Liver (tissue), 9 donors: ENCODE measurements around the gene DUSP9. TPM values are rescaled to one million over a fixed set of nuclear protein-coding genes. Genes with fewer than 3 reads are reported as not detected.
A peak's percentile ranks its signal among the peaks of the same experiment; 100 is the strongest.

Experiments used
- DNase-seq: peaks from one replicate; pipeline ENCODE4 v3.0.0-alpha.2; 2017; ENCODE audit warnings: low spot score
- H3K27ac ChIP-seq, 2 donors: one replicate each; pipeline ENCODE4 v1.7.0; 2013; ENCODE audit warnings: inconsistent platforms in 2 of 2, low read length in 2 of 2, control low read depth in 1 of 2, low read depth in 1 of 2, mild to moderate bottlenecking in 1 of 2
- H3K27me3 ChIP-seq, 4 donors: one replicate each; pipeline versions ENCODE4 v1.6.1 to v1.7.0; 2013; ENCODE audit warnings: low read length in 3 of 4, inconsistent platforms in 1 of 4, mild to moderate bottlenecking in 1 of 4, moderate library complexity in 1 of 4; ENCODE audit not compliant: control insufficient read depth in 4 of 4, insufficient read depth in 4 of 4
- H3K36me3 ChIP-seq, 4 donors: one replicate each; pipeline versions ENCODE4 v1.6.1 to v1.7.0; 2013; ENCODE audit warnings: low read length in 3 of 4, mild to moderate bottlenecking in 3 of 4, low read depth in 1 of 4, moderate library complexity in 1 of 4; ENCODE audit not compliant: control insufficient read depth in 4 of 4, insufficient read depth in 3 of 4
- H3K4me1 ChIP-seq, 4 donors: one replicate each; pipeline versions ENCODE4 v1.6.1 to v1.7.0; 2013; ENCODE audit warnings: low read length in 3 of 4, mild to moderate bottlenecking in 3 of 4, moderate library complexity in 1 of 4; ENCODE audit not compliant: control insufficient read depth in 4 of 4, insufficient read depth in 4 of 4
- H3K4me3 ChIP-seq, 3 donors: one replicate each; pipeline versions ENCODE4 v1.6.1 to v1.7.0; 2013; ENCODE audit warnings: low read length in 3 of 3, control low read depth in 1 of 3, low read depth in 1 of 3, mild to moderate bottlenecking in 1 of 3
- H3K9ac ChIP-seq, 2 donors: one replicate each; pipeline ENCODE4 v1.7.0; 2013; ENCODE audit warnings: low read length in 2 of 2, mild to moderate bottlenecking in 2 of 2, moderate library complexity in 2 of 2, control low read depth in 1 of 2, low read depth in 1 of 2
- H3K9me3 ChIP-seq, 4 donors: one replicate each; pipeline versions ENCODE4 v1.6.1 to v1.7.0; 2013; ENCODE audit warnings: low read length in 3 of 4; ENCODE audit not compliant: control insufficient read depth in 4 of 4
- EGR1 ChIP-seq, 2 donors: IDR thresholded peaks; 2 replicates each; pipeline ENCODE4 v1.6.1; 2016 to 2018; ENCODE audit warnings: antibody characterized with exemption in 2 of 2, low read depth in 2 of 2
- FOXA1 ChIP-seq: IDR thresholded peaks from 2 replicates; pipeline ENCODE4 v1.6.1; 2016; ENCODE audit warnings: antibody characterized with exemption
- FOXA2 ChIP-seq: IDR thresholded peaks from 2 replicates; pipeline ENCODE4 v1.6.1; 2016; ENCODE audit warnings: antibody characterized with exemption
- GABPA ChIP-seq, 2 donors: IDR thresholded peaks in 1 of 2; conservative IDR thresholded peaks in 1 of 2; 2 replicates each; pipeline ENCODE4 v1.6.1; 2016; ENCODE audit warnings: antibody characterized with exemption in 2 of 2, mild to moderate bottlenecking in 1 of 2, moderate library complexity in 1 of 2
- HNF4A ChIP-seq, 2 donors: conservative IDR thresholded peaks; 2 replicates each; pipeline ENCODE4 v1.6.1; 2016; ENCODE audit warnings: antibody characterized with exemption in 2 of 2, mild to moderate bottlenecking in 2 of 2
- HNF4G ChIP-seq: IDR thresholded peaks from 2 replicates; pipeline ENCODE4 v1.6.1; 2016; ENCODE audit warnings: antibody characterized with exemption
- JUND ChIP-seq, 2 donors: IDR thresholded peaks; 2 replicates each; pipeline ENCODE4 v1.6.1; 2016; ENCODE audit warnings: antibody characterized with exemption in 2 of 2
- NR2F2 ChIP-seq: IDR thresholded peaks from 2 replicates; pipeline ENCODE4 v1.6.1; 2016; ENCODE audit warnings: antibody characterized with exemption
- RAD21 ChIP-seq, 2 donors: IDR thresholded peaks; 2 replicates each; pipeline ENCODE4 v1.6.1; 2016; ENCODE audit warnings: antibody characterized with exemption in 2 of 2, mild to moderate bottlenecking in 2 of 2
- RXRA ChIP-seq, 2 donors: IDR thresholded peaks; 2 replicates each; pipeline ENCODE4 v1.6.1; 2017 to 2018; ENCODE audit warnings: antibody characterized with exemption in 2 of 2, mild to moderate bottlenecking in 1 of 2
- SP1 ChIP-seq: IDR thresholded peaks from 2 replicates; pipeline ENCODE4 v1.6.1; 2018; ENCODE audit warnings: antibody characterized with exemption, mild to moderate bottlenecking
- TAF1 ChIP-seq: conservative IDR thresholded peaks from 2 replicates; pipeline ENCODE4 v1.6.1; 2016; ENCODE audit warnings: antibody characterized with exemption, mild to moderate bottlenecking
- YY1 ChIP-seq: IDR thresholded peaks from 2 replicates; pipeline ENCODE4 v1.6.1; 2016; ENCODE audit warnings: antibody characterized with exemption, mild to moderate bottlenecking
- WGBS: extraction: QIAGEN DNeasy Blood & Tissue Kit; methylation state at CpG from one replicate; pipeline ENCODE4 v1.1.7; 2013; 5-methylcytosine and 5-hydroxymethylcytosine counted together
- polyA plus RNA-seq, 2 donors: library from polyadenylated mRNA; stranded (reverse) in 1 of 2; unstranded in 1 of 2; fragments of 200-250 nt in 1 of 2; fragments of >200 nt in 1 of 2; fragmentation: Nextera tagmentation in 1 of 2; extraction: Ambion mirVana in 1 of 2; gene quantifications; one replicate each; pipeline versions ENCODE4 v1.2.1 to v1.2.3, GENCODE V29; 2013 to 2015
- total RNA-seq, 2 donors: library from RNA; depleted of rRNA; stranded (reverse); fragments of >200 nt; gene quantifications; one replicate each; pipeline ENCODE4 v1.2.3, GENCODE V29; 2014
- TF ChIP-seq, protein P1 (sequence below): IDR thresholded peaks from 2 replicates; pipeline ENCODE4 v1.6.1; 2016; ENCODE audit warnings: antibody characterized with exemption, mild to moderate bottlenecking
- TF ChIP-seq, protein P2 (sequence below): IDR thresholded peaks from 2 replicates; pipeline ENCODE4 v1.6.1; 2016; ENCODE audit warnings: antibody characterized with exemption
- TF ChIP-seq, protein P3 (sequence below): IDR thresholded peaks from 2 replicates; pipeline ENCODE4 v1.6.1; 2016; ENCODE audit warnings: antibody characterized with exemption
- TF ChIP-seq, protein P4 (sequence below): IDR thresholded peaks from 2 replicates; pipeline ENCODE4 v1.6.1; 2016; ENCODE audit warnings: antibody characterized with exemption
- TF ChIP-seq, protein P5 (sequence below): fragments of 150-350 bp; IDR thresholded peaks from 2 replicates; pipeline ENCODE4 v1.5.1; 2017; ENCODE audit warnings: improper control_type of control experiment, low read depth, low read length; ENCODE audit not compliant: missing input control
- donor health status: healthy.
- donor health status: healthy.
- donor health status: healthy.
- donor health status: healthy.
- donor health status: healthy.

DUSP9 gene
- total and polyA plus RNA-seq, 4 donors: 0.42 to 164 (median 1.4) TPM

DNA sequence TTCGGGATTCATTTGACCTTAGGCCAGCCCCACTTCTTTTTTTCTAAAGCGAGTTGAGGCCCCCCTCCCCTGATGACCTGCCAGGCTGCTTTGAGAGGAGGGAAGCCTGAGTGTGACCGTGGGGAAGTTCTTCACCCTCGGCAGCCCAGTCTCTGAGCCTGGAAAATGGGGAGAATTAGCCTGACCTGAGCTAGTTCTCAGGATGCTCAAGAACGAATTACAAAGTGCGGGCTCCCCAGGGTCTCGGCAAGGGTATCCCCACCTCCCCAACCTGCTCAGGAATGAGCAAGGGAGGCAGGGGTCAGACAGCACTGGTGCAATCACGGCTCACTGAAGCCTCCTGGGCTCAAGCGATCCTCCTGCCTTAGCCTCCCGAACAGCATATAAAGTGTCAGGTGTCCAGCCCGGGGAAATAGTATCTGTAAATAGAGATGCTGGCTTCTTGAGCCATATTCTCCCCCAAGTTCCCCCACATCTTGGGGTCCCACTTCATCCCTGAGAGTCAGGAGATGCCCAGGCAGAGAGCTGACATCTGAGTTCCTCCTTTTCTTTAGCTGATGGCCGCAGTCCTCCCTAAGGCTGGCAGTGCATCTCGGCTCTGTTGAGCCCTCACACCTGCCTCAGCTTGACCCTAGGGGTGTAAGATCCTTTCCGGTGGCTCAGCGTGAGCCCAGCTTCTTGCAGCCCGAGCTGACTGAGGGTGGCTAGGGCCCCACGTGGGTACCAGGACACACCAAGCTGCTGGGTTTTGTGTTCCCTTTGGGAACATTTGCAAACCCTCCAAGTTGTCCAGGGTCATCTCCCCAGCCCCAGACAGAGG, 1.6 kb downstream of the DUSP9 start:
- peak; percentile 12 for DNase-seq
- no peak overlapping the region for H3K27ac ChIP-seq
- no peak overlapping the region for H3K9ac ChIP-seq
- H3K4me1 ChIP-seq: peaks cover 3 to 8% (median 5%) of the 10 kb centered on the region in 4 donors
- no peak overlapping the region for H3K4me3 ChIP-seq
- 45% methylated on average over 17 of the region's 17 CpGs for WGBS
- TF ChIP-seq, protein P1, sequence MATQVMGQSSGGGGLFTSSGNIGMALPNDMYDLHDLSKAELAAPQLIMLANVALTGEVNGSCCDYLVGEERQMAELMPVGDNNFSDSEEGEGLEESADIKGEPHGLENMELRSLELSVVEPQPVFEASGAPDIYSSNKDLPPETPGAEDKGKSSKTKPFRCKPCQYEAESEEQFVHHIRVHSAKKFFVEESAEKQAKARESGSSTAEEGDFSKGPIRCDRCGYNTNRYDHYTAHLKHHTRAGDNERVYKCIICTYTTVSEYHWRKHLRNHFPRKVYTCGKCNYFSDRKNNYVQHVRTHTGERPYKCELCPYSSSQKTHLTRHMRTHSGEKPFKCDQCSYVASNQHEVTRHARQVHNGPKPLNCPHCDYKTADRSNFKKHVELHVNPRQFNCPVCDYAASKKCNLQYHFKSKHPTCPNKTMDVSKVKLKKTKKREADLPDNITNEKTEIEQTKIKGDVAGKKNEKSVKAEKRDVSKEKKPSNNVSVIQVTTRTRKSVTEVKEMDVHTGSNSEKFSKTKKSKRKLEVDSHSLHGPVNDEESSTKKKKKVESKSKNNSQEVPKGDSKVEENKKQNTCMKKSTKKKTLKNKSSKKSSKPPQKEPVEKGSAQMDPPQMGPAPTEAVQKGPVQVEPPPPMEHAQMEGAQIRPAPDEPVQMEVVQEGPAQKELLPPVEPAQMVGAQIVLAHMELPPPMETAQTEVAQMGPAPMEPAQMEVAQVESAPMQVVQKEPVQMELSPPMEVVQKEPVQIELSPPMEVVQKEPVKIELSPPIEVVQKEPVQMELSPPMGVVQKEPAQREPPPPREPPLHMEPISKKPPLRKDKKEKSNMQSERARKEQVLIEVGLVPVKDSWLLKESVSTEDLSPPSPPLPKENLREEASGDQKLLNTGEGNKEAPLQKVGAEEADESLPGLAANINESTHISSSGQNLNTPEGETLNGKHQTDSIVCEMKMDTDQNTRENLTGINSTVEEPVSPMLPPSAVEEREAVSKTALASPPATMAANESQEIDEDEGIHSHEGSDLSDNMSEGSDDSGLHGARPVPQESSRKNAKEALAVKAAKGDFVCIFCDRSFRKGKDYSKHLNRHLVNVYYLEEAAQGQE: no peak
- TF ChIP-seq YY1 (no peak), TAF1 (no peak), HNF4G (no peak), SP1 (no peak), FOXA1 (no peak), FOXA2 (no peak), EGR1 (IDR thresholded peaks at IDR 0.05; ENCODE audit: low read depth in 2 of 2) (no peak), NR2F2 (no peak), RAD21 (IDR thresholded peaks at IDR 0.05) (no peak), JUND (IDR thresholded peaks at IDR 0.05) (no peak), RXRA (IDR thresholded peaks at IDR 0.05) (no peak), GABPA (IDR thresholded peaks at IDR 0.05 in 1 of 2, conservative IDR thresholded peaks at IDR 0.05 in 1 of 2) (no peak), HNF4A (conservative IDR thresholded peaks at IDR 0.05) (no peak)
- TF ChIP-seq, protein P2, sequence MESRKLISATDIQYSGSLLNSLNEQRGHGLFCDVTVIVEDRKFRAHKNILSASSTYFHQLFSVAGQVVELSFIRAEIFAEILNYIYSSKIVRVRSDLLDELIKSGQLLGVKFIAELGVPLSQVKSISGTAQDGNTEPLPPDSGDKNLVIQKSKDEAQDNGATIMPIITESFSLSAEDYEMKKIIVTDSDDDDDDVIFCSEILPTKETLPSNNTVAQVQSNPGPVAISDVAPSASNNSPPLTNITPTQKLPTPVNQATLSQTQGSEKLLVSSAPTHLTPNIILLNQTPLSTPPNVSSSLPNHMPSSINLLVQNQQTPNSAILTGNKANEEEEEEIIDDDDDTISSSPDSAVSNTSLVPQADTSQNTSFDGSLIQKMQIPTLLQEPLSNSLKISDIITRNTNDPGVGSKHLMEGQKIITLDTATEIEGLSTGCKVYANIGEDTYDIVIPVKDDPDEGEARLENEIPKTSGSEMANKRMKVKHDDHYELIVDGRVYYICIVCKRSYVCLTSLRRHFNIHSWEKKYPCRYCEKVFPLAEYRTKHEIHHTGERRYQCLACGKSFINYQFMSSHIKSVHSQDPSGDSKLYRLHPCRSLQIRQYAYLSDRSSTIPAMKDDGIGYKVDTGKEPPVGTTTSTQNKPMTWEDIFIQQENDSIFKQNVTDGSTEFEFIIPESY: no peak
- TF ChIP-seq, protein P3, sequence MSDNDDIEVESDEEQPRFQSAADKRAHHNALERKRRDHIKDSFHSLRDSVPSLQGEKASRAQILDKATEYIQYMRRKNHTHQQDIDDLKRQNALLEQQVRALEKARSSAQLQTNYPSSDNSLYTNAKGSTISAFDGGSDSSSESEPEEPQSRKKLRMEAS: no peak
- TF ChIP-seq, protein P4, sequence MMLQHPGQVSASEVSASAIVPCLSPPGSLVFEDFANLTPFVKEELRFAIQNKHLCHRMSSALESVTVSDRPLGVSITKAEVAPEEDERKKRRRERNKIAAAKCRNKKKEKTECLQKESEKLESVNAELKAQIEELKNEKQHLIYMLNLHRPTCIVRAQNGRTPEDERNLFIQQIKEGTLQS: no peak
- TF ChIP-seq, protein P5, sequence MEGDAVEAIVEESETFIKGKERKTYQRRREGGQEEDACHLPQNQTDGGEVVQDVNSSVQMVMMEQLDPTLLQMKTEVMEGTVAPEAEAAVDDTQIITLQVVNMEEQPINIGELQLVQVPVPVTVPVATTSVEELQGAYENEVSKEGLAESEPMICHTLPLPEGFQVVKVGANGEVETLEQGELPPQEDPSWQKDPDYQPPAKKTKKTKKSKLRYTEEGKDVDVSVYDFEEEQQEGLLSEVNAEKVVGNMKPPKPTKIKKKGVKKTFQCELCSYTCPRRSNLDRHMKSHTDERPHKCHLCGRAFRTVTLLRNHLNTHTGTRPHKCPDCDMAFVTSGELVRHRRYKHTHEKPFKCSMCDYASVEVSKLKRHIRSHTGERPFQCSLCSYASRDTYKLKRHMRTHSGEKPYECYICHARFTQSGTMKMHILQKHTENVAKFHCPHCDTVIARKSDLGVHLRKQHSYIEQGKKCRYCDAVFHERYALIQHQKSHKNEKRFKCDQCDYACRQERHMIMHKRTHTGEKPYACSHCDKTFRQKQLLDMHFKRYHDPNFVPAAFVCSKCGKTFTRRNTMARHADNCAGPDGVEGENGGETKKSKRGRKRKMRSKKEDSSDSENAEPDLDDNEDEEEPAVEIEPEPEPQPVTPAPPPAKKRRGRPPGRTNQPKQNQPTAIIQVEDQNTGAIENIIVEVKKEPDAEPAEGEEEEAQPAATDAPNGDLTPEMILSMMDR: no peak
- no peaks in the 10 kb centered on the region for H3K36me3 ChIP-seq
- H3K9me3 ChIP-seq: no peaks in the 10 kb centered on the region
- peaks cover 0 to 4% (median 0%) of the 10 kb centered on the region in 4 donors for H3K27me3 ChIP-seq
